Measurements from ENCODE around the gene PLCXD3. TPM values are rescaled to one million over a fixed set of nuclear protein-coding genes. Genes with fewer than 3 reads are reported as not detected.

PLCXD3 gene
- total and polyA plus RNA-seq, 2 of the 8 experiments (the other 6 are each of a cell fraction or from before 2014, with no cell fraction given): 0.03 to 0.07 TPM

- no peak for TF ChIP-seq CHD7 (IDR thresholded peaks at IDR 0.05; ENCODE audit: insufficient replicate concordance, low read length)
- no peak for TF ChIP-seq JUND (IDR thresholded peaks at IDR 0.05; ENCODE audit: low read length)
- TF ChIP-seq SIN3A (conservative IDR thresholded peaks at IDR 0.05 in 1 of 2, IDR thresholded peaks at IDR 0.05 in 1 of 2; ENCODE audit: low read depth in 1 of 2, low read length in 2 of 2): no peak
- TF ChIP-seq POU5F1 (IDR thresholded peaks at IDR 0.05; ENCODE audit: low read depth, low read length): no peak
- TF ChIP-seq BACH1 (IDR thresholded peaks at IDR 0.05; ENCODE audit: low read length): no peak
- no peak for TF ChIP-seq ASH2L (IDR thresholded peaks at IDR 0.05; ENCODE audit: low read length)
- no peak for TF ChIP-seq MAX (IDR thresholded peaks at IDR 0.05)
Observed at GRCh38 chr5:41537581-41537980, 27.2 kb upstream of the PLCXD3 start (continued).
